Endodermal cell (in vitro differentiated cells): ENCODE measurements around the gene LAMB1. TPM values are rescaled to one million over a fixed set of nuclear protein-coding genes. Genes with fewer than 3 reads are reported as not detected.

Source experiments
- DNase-seq: peaks from one replicate; pipeline ENCODE4 v3.0.0-alpha.2; 2017
- H3K27ac ChIP-seq: 2 replicates; pipeline ENCODE4 v1.5.1; 2013; ENCODE audit warnings: mild to moderate bottlenecking, low read depth, low read length, moderate library complexity
- H3K27me3 ChIP-seq: 2 replicates; pipeline ENCODE4 v1.6.1; 2013; ENCODE audit warnings: mild to moderate bottlenecking, low read length, moderate library complexity; ENCODE audit not compliant: insufficient read depth, control insufficient read depth, poor library complexity, severe bottlenecking
- H3K36me3 ChIP-seq: 2 replicates; pipeline ENCODE4 v1.7.0; 2013; ENCODE audit warnings: mild to moderate bottlenecking, low read length, moderate library complexity; ENCODE audit not compliant: control insufficient read depth, insufficient read depth
- H3K4me1 ChIP-seq: one replicate; pipeline ENCODE4 v1.7.0; 2013; ENCODE audit warnings: low read length; ENCODE audit not compliant: control insufficient read depth, insufficient read depth
- H3K4me3 ChIP-seq: 2 replicates; pipeline ENCODE4 v1.5.1; 2013; ENCODE audit warnings: mild to moderate bottlenecking, low read length, moderate library complexity
- H3K9ac ChIP-seq: 2 replicates; pipeline ENCODE4 v1.6.1; 2013; ENCODE audit warnings: mild to moderate bottlenecking, low read length, moderate library complexity; ENCODE audit not compliant: poor library complexity, severe bottlenecking; ENCODE audit errors: extremely low read depth
- H3K9me3 ChIP-seq: 2 replicates; pipeline ENCODE4 v1.6.1; 2013; ENCODE audit warnings: mild to moderate bottlenecking, low read length, moderate library complexity; ENCODE audit not compliant: control insufficient read depth
- H3K27ac Mint-ChIP-seq: 2 replicates; pipeline ENCODE4 v1.8.0; 2020; ENCODE audit warnings: mixed read lengths
- H3K27me3 Mint-ChIP-seq: 2 replicates; pipeline ENCODE4 v1.8.0; 2021; ENCODE audit warnings: mild to moderate bottlenecking, mixed read lengths; ENCODE audit not compliant: insufficient read depth
- H3K36me3 Mint-ChIP-seq: 2 replicates; pipeline ENCODE4 v1.8.0; 2020; ENCODE audit warnings: low read depth, mixed read lengths
- H3K4me1 Mint-ChIP-seq: 2 replicates; pipeline ENCODE4 v1.8.0; 2020; ENCODE audit warnings: mixed read lengths
- H3K4me3 Mint-ChIP-seq: 2 replicates; pipeline ENCODE4 v1.8.0; 2020; ENCODE audit warnings: mild to moderate bottlenecking, moderate library complexity, mixed read lengths
- H3K9me3 Mint-ChIP-seq: 2 replicates; pipeline ENCODE4 v1.8.0; 2020; ENCODE audit warnings: mild to moderate bottlenecking, mixed read lengths
- CTCF ChIP-seq: fragments of 200-600 bp; sonication (generic); conservative IDR thresholded peaks from 2 replicates; pipeline ENCODE4 v1.5.0; 2021; ENCODE audit warnings: antibody characterized with exemption, mild to moderate bottlenecking
- WGBS, 2 experiments: methylation state at CpG; one replicate each; pipeline versions ENCODE4 v1.1.5 to v1.1.7; 2013; ENCODE audit warnings: missing lambda C conversion rate in 2 of 2, mixed read lengths in 1 of 2; ENCODE audit not compliant: insufficient coverage in 1 of 2, insufficient read length in 1 of 2; 5-methylcytosine and 5-hydroxymethylcytosine counted together
- total RNA-seq, 2 donors: library from RNA; stranded (reverse); fragmentation: NEBNext Ultra II Directional in 1 of 2; extraction: Animal tissue kit (Norgen Biotek cat#: 25700) in 1 of 2; gene quantifications; 2 replicates in 1 of 2; 3 replicates in 1 of 2; pipeline ENCODE4 v1.2.1, GENCODE V29; 2021

LAMB1 gene
- total RNA-seq, 2 donors from 2014 or later: 192 to 209 TPM

- WGBS, 2 experiments: 87 to 89% methylated on average over 4 of the region's 4 CpGs
- Histone ChIP-seq H3K4me1 (peaks cover 20% of the 10 kb centered on the region), H3K9ac (no peak overlapping the region), H3K9me3 (no peaks in the 10 kb centered on the region), H3K4me3 (peak overlapping the region; percentile 63), H3K36me3 (no peaks in the 10 kb centered on the region), H3K27me3 (peaks cover 31% of the 10 kb centered on the region), H3K27ac (no peak overlapping the region)
- H3K9me3 Mint-ChIP-seq: no peaks in the 10 kb centered on the region
- no peak overlapping the region for H3K4me3 Mint-ChIP-seq
- no peak for DNase-seq
- TF ChIP-seq CTCF: no peak
- peaks cover 33% of the 10 kb centered on the region for H3K27me3 Mint-ChIP-seq
- no peaks in the 10 kb centered on the region for H3K36me3 Mint-ChIP-seq
- H3K27ac Mint-ChIP-seq: no peak overlapping the region
- peaks cover 35% of the 10 kb centered on the region for H3K4me1 Mint-ChIP-seq
These were observed 6.9 kb upstream of the LAMB1 start for GRCh38 chr7:108009873-108010272.

- Histone ChIP-seq H3K27me3 (peaks cover 40% of the 10 kb centered on the region), H3K9ac (no peak overlapping the region), H3K9me3 (no peaks in the 10 kb centered on the region), H3K36me3 (no peaks in the 10 kb centered on the region), H3K4me3 (no peak overlapping the region), H3K27ac (no peak overlapping the region), H3K4me1 (peaks cover 23% of the 10 kb centered on the region)
- H3K4me1 Mint-ChIP-seq: peaks cover 37% of the 10 kb centered on the region
- no peak for DNase-seq
- H3K9me3 Mint-ChIP-seq: no peaks in the 10 kb centered on the region
- no peak overlapping the region for H3K27ac Mint-ChIP-seq
- no peaks in the 10 kb centered on the region for H3K36me3 Mint-ChIP-seq
- H3K27me3 Mint-ChIP-seq: peaks cover 43% of the 10 kb centered on the region
- H3K4me3 Mint-ChIP-seq: no peak overlapping the region
- no peak for TF ChIP-seq CTCF
These were observed 5.9 kb upstream of the LAMB1 start for GRCh38 chr7:108008827-108009226.

GRCh38 chr7:108008240-108008639 lies 5.3 kb upstream of the LAMB1 start:
- no peak overlapping the region for H3K4me3 ChIP-seq
- peaks cover 48% of the 10 kb centered on the region for H3K27me3 Mint-ChIP-seq
- H3K9ac ChIP-seq: no peak overlapping the region
- 90 to 100% methylated on average over 2 of the region's 4 CpGs for WGBS, 2 experiments
- H3K9me3 ChIP-seq: no peaks in the 10 kb centered on the region
- no peak overlapping the region for H3K27ac Mint-ChIP-seq
- no peaks in the 10 kb centered on the region for H3K36me3 Mint-ChIP-seq
- TF ChIP-seq CTCF: no peak
- no peak overlapping the region for H3K27ac ChIP-seq
- H3K36me3 ChIP-seq: no peaks in the 10 kb centered on the region
- no peak overlapping the region for H3K4me3 Mint-ChIP-seq
- H3K9me3 Mint-ChIP-seq: no peaks in the 10 kb centered on the region
- H3K27me3 ChIP-seq: peaks cover 45% of the 10 kb centered on the region
- no peak for DNase-seq
- H3K4me1 ChIP-seq: peaks cover 23% of the 10 kb centered on the region
- H3K4me1 Mint-ChIP-seq: peaks cover 33% of the 10 kb centered on the region
